SK-N-SH (cell line): ENCODE results near the gene CCNG1. TPM values are rescaled to one million over a fixed set of nuclear protein-coding genes. Genes with fewer than 3 reads are reported as not detected.

ENCODE experiments used
- CTCF ChIA-PET: fragments of 300-600, 350-600 bp; formaldehyde crosslinking; extraction: SDS; loops from one replicate; lab custom pipeline; 2021; lab: Yijun Ruan, JAX
- POLR2A ChIA-PET: fragments of 350-600 bp; sonication (Branson Sonifier 250); formaldehyde crosslinking; extraction: SDS; loops from one replicate; lab custom pipeline; 2020; ENCODE audit warnings: antibody characterized with exemption, inconsistent platforms; lab: Yijun Ruan, JAX
- DNase-seq: peaks from one replicate; pipeline ENCODE4 v3.0.0; 2012
- H2AFZ ChIP-seq: fragments of 200-600 bp; sonication (generic); 2 replicates; pipeline ENCODE4 v1.8.1; 2016; ENCODE audit warnings: antibody characterized with exemption, mild to moderate bottlenecking, low read depth
- H3F3A ChIP-seq: fragments of 200-600 bp; sonication (generic); replicated peaks from 2 replicates; pipeline ENCODE3; 2016; ENCODE audit warnings: antibody characterized with exemption, mild to moderate bottlenecking; ENCODE audit not compliant: insufficient read depth
- H3K27ac ChIP-seq, 2 experiments: fragments of 200-500 bp in 1 of 2; fragments of 200-600 bp in 1 of 2; sonication (Bioruptor generic) in 1 of 2; sonication (generic), shearing (Covaris generic) in 1 of 2; 2 replicates each; pipeline versions ENCODE4 v1.5.1 to v1.6.1; 2014 to 2016; ENCODE audit warnings: low read depth in 2 of 2, inconsistent platforms in 1 of 2, low read length in 1 of 2, mild to moderate bottlenecking in 1 of 2, mixed read lengths in 1 of 2
- H3K27me3 ChIP-seq: fragments of 200-600 bp; sonication (generic), shearing (Covaris generic); 2 replicates; pipeline ENCODE4 v1.6.1; 2016; ENCODE audit warnings: mixed run types; ENCODE audit not compliant: insufficient read depth
- H3K36me3 ChIP-seq, 2 experiments: fragments of 200-500 bp in 1 of 2; fragments of 200-600 bp in 1 of 2; sonication (Bioruptor generic) in 1 of 2; sonication (generic) in 1 of 2; replicated peaks in 1 of 2; 2 replicates each; pipeline versions ENCODE3 to v1.5.1; 2014 to 2016; ENCODE audit warnings: low read length in 1 of 2, mild to moderate bottlenecking in 1 of 2; ENCODE audit not compliant: insufficient read depth in 2 of 2, control insufficient read depth in 1 of 2
- H3K4me1 ChIP-seq, 2 experiments: fragments of 200-500 bp in 1 of 2; fragments of 200-600 bp in 1 of 2; sonication (Bioruptor generic) in 1 of 2; sonication (generic), shearing (Covaris generic) in 1 of 2; 2 replicates each; pipeline versions ENCODE4 v1.5.1 to v1.6.1; 2014 to 2016; ENCODE audit warnings: low read depth in 1 of 2, low read length in 1 of 2, mixed run types in 1 of 2; ENCODE audit not compliant: insufficient read depth in 2 of 2, control insufficient read depth in 1 of 2
- H3K4me2 ChIP-seq: fragments of 200-600 bp; sonication (generic), shearing (Covaris generic); 2 replicates; pipeline ENCODE4 v1.6.1; 2017; ENCODE audit warnings: mixed run types
- H3K4me3 ChIP-seq, 2 experiments: fragments of 200-500 bp in 1 of 2; fragments of 200-600 bp in 1 of 2; sonication (Bioruptor generic) in 1 of 2; sonication (generic), shearing (Covaris generic) in 1 of 2; 2 replicates each; pipeline versions ENCODE4 v1.5.1 to v1.8.1; 2014 to 2016; ENCODE audit warnings: low read depth in 2 of 2, inconsistent platforms in 1 of 2, low read length in 1 of 2, mild to moderate bottlenecking in 1 of 2, mixed read lengths in 1 of 2, moderate library complexity in 1 of 2
- H3K79me2 ChIP-seq: fragments of 200-600 bp; sonication (generic); 2 replicates; pipeline ENCODE4 v1.8.1; 2017; ENCODE audit warnings: mild to moderate bottlenecking; ENCODE audit not compliant: insufficient read depth
- H3K9ac ChIP-seq: fragments of 200-600 bp; sonication (generic); 2 replicates; pipeline ENCODE4 v1.6.1; 2017; ENCODE audit warnings: mixed run types
- H3K9me2 ChIP-seq: fragments of 200-600 bp; sonication (generic); 2 replicates; pipeline ENCODE4 v1.6.1; 2017; ENCODE audit warnings: mixed run types
- H3K9me3 ChIP-seq: fragments of 200-600 bp; sonication (generic); 2 replicates; pipeline ENCODE4 v1.6.1; 2017; ENCODE audit warnings: mixed run types, mild to moderate bottlenecking, moderate library complexity
- H4K20me1 ChIP-seq: fragments of 200-600 bp; sonication (generic); 2 replicates; pipeline ENCODE4 v1.6.1; 2017; ENCODE audit warnings: mild to moderate bottlenecking, mixed run types; ENCODE audit not compliant: insufficient read depth
- EP300 ChIP-seq, 2 experiments: IDR thresholded peaks; 2 replicates each; pipeline versions ENCODE4 v1.4.0 to v1.6.1; 2012; ENCODE audit warnings: borderline replicate concordance in 1 of 2, low read depth in 1 of 2, low read length in 1 of 2
- EZH2phosphoT487 ChIP-seq: fragments of 200-600 bp; sonication (generic); IDR thresholded peaks from 2 replicates; pipeline ENCODE4 v1.6.1; 2017; ENCODE audit warnings: low read depth, mixed run types, mild to moderate bottlenecking, antibody characterized with exemption, moderate library complexity, borderline replicate concordance
- FOSL2 ChIP-seq: IDR thresholded peaks from 2 replicates; pipeline ENCODE4 v1.4.0; 2012; ENCODE audit warnings: low read depth, mild to moderate bottlenecking, moderate library complexity, borderline replicate concordance
- FOXM1 ChIP-seq: IDR thresholded peaks from 2 replicates; pipeline ENCODE4 v1.4.0; 2012; ENCODE audit warnings: low read depth, mild to moderate bottlenecking
- JUND ChIP-seq: IDR thresholded peaks from 2 replicates; pipeline ENCODE4 v1.4.0; 2012
- MEF2A ChIP-seq: IDR thresholded peaks from 2 replicates; pipeline ENCODE4 v1.4.0; 2012; ENCODE audit warnings: low read depth, borderline replicate concordance
- MXI1 ChIP-seq: IDR thresholded peaks from 2 replicates; pipeline ENCODE4 v1.6.1; 2012; ENCODE audit warnings: mild to moderate bottlenecking, low read depth, low read length, improper control_type of control experiment
- NRF1 ChIP-seq: IDR thresholded peaks from 2 replicates; pipeline ENCODE4 v1.6.1; 2012; ENCODE audit warnings: low read depth, mild to moderate bottlenecking, low read length
- POLR2AphosphoS5 ChIP-seq: IDR thresholded peaks from 2 replicates; pipeline ENCODE4 v1.6.1; 2012; ENCODE audit warnings: low read depth, low read length
- RCOR1 ChIP-seq: fragments of 150-350 bp; IDR thresholded peaks from 2 replicates; pipeline ENCODE4 v1.6.1; 2017; ENCODE audit warnings: antibody characterized with exemption, low read length
- RFX5 ChIP-seq: IDR thresholded peaks from 2 replicates; pipeline ENCODE4 v1.6.1; 2012; ENCODE audit warnings: mild to moderate bottlenecking, improper control_type of control experiment, low read length
- RXRA ChIP-seq: IDR thresholded peaks from 2 replicates; pipeline ENCODE4 v1.4.0; 2012; ENCODE audit warnings: low read depth, mild to moderate bottlenecking, borderline replicate concordance
- SMC3 ChIP-seq: IDR thresholded peaks from 2 replicates; pipeline ENCODE4 v1.6.1; 2012; ENCODE audit warnings: low read depth, low read length, improper control_type of control experiment
- TAF1 ChIP-seq: IDR thresholded peaks from 2 replicates; pipeline ENCODE4 v1.6.1; 2012; ENCODE audit warnings: low read depth, mild to moderate bottlenecking, low read length, moderate library complexity, borderline replicate concordance
- TCF12 ChIP-seq: IDR thresholded peaks from 2 replicates; pipeline ENCODE4 v1.4.0; 2012
- TEAD4 ChIP-seq: IDR thresholded peaks from 2 replicates; pipeline ENCODE4 v1.4.0; 2012; ENCODE audit warnings: mild to moderate bottlenecking, borderline replicate concordance; ENCODE audit not compliant: insufficient read depth
- polyA plus RNA-seq, 3 experiments: library from polyadenylated mRNA; depleted of rRNA; stranded (reverse); fragments of >200 nt; gene quantifications; 2 replicates each; pipeline ENCODE4 v1.2.3, GENCODE V29; 2012
- TF ChIP-seq, protein P1 (sequence below): fragments of 150-350 bp; IDR thresholded peaks from 2 replicates; pipeline ENCODE4 v1.6.1; 2016; ENCODE audit warnings: mild to moderate bottlenecking, low read depth, low read length
- TF ChIP-seq, protein P2 (sequence below): IDR thresholded peaks from 2 replicates; pipeline ENCODE4 v1.6.1; 2012; ENCODE audit warnings: mild to moderate bottlenecking, low read depth, low read length, moderate library complexity
- TF ChIP-seq, protein P3 (sequence below): IDR thresholded peaks from 2 replicates; pipeline ENCODE4 v1.4.0; 2012; ENCODE audit warnings: low read depth

The CCNG1 gene
- polyA plus RNA-seq, 1 of the 3 experiments (the other 2 are of a cell fraction), result 49.0 TPM

DNA sequence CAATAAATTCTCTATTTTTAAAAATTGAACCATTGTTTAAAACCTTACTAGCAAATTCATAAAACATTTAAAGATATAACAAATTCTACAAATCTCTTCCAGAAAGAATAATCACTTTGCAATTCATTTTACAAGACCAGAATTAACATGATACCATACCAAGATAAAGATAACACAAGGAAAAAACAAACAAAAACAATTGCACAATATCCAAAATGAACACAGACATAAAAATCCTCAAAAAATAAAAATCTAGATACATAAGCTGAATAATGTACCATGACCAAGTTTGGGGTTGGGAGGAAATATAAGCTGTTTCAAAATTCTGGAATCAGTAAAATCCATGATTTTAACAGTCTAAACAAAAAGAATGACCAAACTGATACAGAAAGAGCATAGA lies 11.1 kb downstream of the CCNG1 start:
- H3K27ac ChIP-seq, result no peak overlapping the region
- peaks cover 76 to 89% of the 10 kb centered on the region in 2 experiments for H3K36me3 ChIP-seq
- ChIA-PET POLR2A (no interaction called here), CTCF (interaction anchor here (2.1 kb wide), 1 partner anchor 12 kb away, joined by 7 read pairs; the partner anchor contains the start of genes HMMR and NUDCD2)
- TF ChIP-seq FOXM1 (no peak), MXI1 (no peak), EZH2phosphoT487 (no peak), MEF2A (no peak), NRF1 (no peak), RCOR1 (no peak), RFX5 (no peak), FOSL2 (no peak), EP300 (IDR thresholded peaks at IDR 0.05; ENCODE audit: borderline replicate concordance in 1 of 2, low read depth in 1 of 2, low read length in 1 of 2) (no peak), SMC3 (no peak), RXRA (no peak), POLR2AphosphoS5 (no peak), TEAD4 (no peak), TAF1 (no peak), JUND (no peak), TCF12 (no peak)
- TF ChIP-seq, protein P1, sequence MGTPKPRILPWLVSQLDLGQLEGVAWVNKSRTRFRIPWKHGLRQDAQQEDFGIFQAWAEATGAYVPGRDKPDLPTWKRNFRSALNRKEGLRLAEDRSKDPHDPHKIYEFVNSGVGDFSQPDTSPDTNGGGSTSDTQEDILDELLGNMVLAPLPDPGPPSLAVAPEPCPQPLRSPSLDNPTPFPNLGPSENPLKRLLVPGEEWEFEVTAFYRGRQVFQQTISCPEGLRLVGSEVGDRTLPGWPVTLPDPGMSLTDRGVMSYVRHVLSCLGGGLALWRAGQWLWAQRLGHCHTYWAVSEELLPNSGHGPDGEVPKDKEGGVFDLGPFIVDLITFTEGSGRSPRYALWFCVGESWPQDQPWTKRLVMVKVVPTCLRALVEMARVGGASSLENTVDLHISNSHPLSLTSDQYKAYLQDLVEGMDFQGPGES, result no peak
- TF ChIP-seq, protein P2, sequence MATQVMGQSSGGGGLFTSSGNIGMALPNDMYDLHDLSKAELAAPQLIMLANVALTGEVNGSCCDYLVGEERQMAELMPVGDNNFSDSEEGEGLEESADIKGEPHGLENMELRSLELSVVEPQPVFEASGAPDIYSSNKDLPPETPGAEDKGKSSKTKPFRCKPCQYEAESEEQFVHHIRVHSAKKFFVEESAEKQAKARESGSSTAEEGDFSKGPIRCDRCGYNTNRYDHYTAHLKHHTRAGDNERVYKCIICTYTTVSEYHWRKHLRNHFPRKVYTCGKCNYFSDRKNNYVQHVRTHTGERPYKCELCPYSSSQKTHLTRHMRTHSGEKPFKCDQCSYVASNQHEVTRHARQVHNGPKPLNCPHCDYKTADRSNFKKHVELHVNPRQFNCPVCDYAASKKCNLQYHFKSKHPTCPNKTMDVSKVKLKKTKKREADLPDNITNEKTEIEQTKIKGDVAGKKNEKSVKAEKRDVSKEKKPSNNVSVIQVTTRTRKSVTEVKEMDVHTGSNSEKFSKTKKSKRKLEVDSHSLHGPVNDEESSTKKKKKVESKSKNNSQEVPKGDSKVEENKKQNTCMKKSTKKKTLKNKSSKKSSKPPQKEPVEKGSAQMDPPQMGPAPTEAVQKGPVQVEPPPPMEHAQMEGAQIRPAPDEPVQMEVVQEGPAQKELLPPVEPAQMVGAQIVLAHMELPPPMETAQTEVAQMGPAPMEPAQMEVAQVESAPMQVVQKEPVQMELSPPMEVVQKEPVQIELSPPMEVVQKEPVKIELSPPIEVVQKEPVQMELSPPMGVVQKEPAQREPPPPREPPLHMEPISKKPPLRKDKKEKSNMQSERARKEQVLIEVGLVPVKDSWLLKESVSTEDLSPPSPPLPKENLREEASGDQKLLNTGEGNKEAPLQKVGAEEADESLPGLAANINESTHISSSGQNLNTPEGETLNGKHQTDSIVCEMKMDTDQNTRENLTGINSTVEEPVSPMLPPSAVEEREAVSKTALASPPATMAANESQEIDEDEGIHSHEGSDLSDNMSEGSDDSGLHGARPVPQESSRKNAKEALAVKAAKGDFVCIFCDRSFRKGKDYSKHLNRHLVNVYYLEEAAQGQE, result no peak
- TF ChIP-seq, protein P3, sequence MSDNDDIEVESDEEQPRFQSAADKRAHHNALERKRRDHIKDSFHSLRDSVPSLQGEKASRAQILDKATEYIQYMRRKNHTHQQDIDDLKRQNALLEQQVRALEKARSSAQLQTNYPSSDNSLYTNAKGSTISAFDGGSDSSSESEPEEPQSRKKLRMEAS, result no peak
- H3K9ac ChIP-seq, result no peak overlapping the region
- no peak overlapping the region for H3K4me2 ChIP-seq
- no peaks in the 10 kb centered on the region for H3K4me1 ChIP-seq
- H3K27me3 ChIP-seq, result no peaks in the 10 kb centered on the region
- DNase-seq, result no peak
- no peaks in the 10 kb centered on the region for H3K9me2 ChIP-seq
- H2AFZ ChIP-seq, result no peak overlapping the region
- H3K79me2 ChIP-seq, result peaks cover 17% of the 10 kb centered on the region; the same call in 1 of the 2 replicates
- peaks cover 5% of the 10 kb centered on the region; the same call in 1 of the 2 replicates for H4K20me1 ChIP-seq
- peaks cover 59% of the 10 kb centered on the region for H3F3A ChIP-seq
- no peaks in the 10 kb centered on the region for H3K9me3 ChIP-seq
- no peak overlapping the region for H3K4me3 ChIP-seq
